Stomach (tissue), 9 donors: Measurements from ENCODE around the gene LCLAT1. TPM values are rescaled to one million over a fixed set of nuclear protein-coding genes. Genes with fewer than 3 reads are reported as not detected.

Experiments used
- DNase-seq, 2 donors: peaks; one replicate each; pipeline versions ENCODE4 v3.0.0 to v3.0.0-alpha.2; 2013 to 2019
- H3K27ac ChIP-seq, 5 donors: fragments of 200-600 bp in 4 of 5; sonication (generic) in 4 of 5; one replicate each; pipeline ENCODE4 v1.5.1; 2013 to 2019; ENCODE audit warnings: mild to moderate bottlenecking in 1 of 5, moderate library complexity in 1 of 5
- H3K27me3 ChIP-seq, 3 donors: fragments of 200-600 bp; sonication (generic); one replicate each; pipeline ENCODE4 v1.5.1; 2017 to 2019; ENCODE audit warnings: mixed run types in 1 of 3
- H3K36me3 ChIP-seq, 4 donors: fragments of 200-600 bp; sonication (generic); 1 replicate in 3 of 4; 2 replicates in 1 of 4; pipeline ENCODE4 v1.5.1; 2016 to 2019
- H3K4me1 ChIP-seq, 4 donors: fragments of 200-600 bp; sonication (generic); one replicate each; pipeline ENCODE4 v1.5.1; 2016 to 2019
- H3K4me3 ChIP-seq, 4 donors: fragments of 200-600 bp; sonication (generic) in 3 of 4; one replicate each; pipeline ENCODE4 v1.5.1; 2016 to 2019; ENCODE audit warnings: mild to moderate bottlenecking in 1 of 4
- H3K9me3 ChIP-seq, 4 donors: fragments of 200-600 bp; sonication (generic); one replicate each; pipeline ENCODE4 v1.5.1; 2016 to 2019
- EP300 ChIP-seq: sonication (generic); formaldehyde crosslinking; IDR thresholded peaks from one replicate; pipeline ENCODE4 v1.6.1; 2017; ENCODE audit warnings: antibody characterized with exemption
- POLR2A ChIP-seq, 4 donors: fragments of 450-650 bp; IDR thresholded peaks; one replicate each; pipeline ENCODE4 v1.6.1; 2016; ENCODE audit warnings: antibody characterized with exemption in 4 of 4, control low read depth in 2 of 4, mild to moderate bottlenecking in 1 of 4, moderate library complexity in 1 of 4
- POLR2AphosphoS5 ChIP-seq, 3 donors: sonication (generic); formaldehyde crosslinking; IDR thresholded peaks; one replicate each; pipeline ENCODE4 v1.6.1; 2016; ENCODE audit warnings: antibody characterized with exemption in 3 of 3
- WGBS, 5 donors: extraction: QIAGEN DNeasy Blood & Tissue Kit in 3 of 5; methylation state at CpG; one replicate each; pipeline versions ENCODE4 v1.1.5 to v1.1.7; 2013 to 2018; 5-methylcytosine and 5-hydroxymethylcytosine counted together
- intact Hi-C: fragments of 100-400 bp; cut with DNase I; formaldehyde crosslinking; loops from one replicate; pipeline ENCODE4 v1.15.1; 2023; ENCODE audit warnings: low total_unique reads
- polyA plus RNA-seq, 3 donors: library from polyadenylated mRNA; stranded (reverse); fragments of 200-250 nt; gene quantifications; one replicate each; pipeline ENCODE4 v1.2.3, GENCODE V29; 2013
- total RNA-seq, 5 donors: library from RNA; depleted of rRNA; stranded (reverse); fragments of >200 nt; gene quantifications; one replicate each; pipeline versions ENCODE4 v1.1.0 to v1.2.3, GENCODE V29; 2014 to 2016
- TF ChIP-seq, protein P1 (sequence below), 7 experiments: fragments of 450-650 bp in 4 of 7; fragments of 200-600 bp in 3 of 7; sonication (generic) in 3 of 7; IDR thresholded peaks; one replicate each; pipeline ENCODE4 v1.5.1; 2016 to 2019; ENCODE audit warnings: antibody characterized with exemption in 7 of 7, control low read depth in 2 of 7, mild to moderate bottlenecking in 1 of 7
- donor health status: healthy with polysubstance abuse.
- donor health status: Bipolar disorder and iron deficiency.
- donor health status: healthy.

Gene LCLAT1
- total and polyA plus RNA-seq, 8 donors: 0.76 to 51.3 (median 12.5) TPM

DNA sequence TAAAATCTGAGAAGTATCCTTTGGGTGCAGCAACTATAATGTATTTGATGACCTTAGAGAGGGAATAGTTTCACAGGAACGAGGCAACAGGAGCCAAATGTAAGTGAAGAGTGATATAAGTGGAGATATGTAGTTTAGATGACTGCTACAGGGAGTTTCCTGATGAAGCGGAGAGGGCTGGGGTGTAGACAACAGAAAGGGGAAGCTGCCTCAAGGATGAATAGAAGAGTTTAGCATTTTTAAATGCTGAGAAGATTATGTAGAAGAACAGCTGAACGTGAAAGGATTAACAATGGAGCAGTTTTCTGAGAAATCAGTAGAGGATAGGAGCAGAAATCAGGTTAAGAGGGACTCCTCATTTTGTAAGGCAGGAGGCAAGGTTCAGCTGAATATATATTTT lies 133.3 kb downstream of the LCLAT1 start:
- no peaks in the 10 kb centered on the region for H3K9me3 ChIP-seq

DNA sequence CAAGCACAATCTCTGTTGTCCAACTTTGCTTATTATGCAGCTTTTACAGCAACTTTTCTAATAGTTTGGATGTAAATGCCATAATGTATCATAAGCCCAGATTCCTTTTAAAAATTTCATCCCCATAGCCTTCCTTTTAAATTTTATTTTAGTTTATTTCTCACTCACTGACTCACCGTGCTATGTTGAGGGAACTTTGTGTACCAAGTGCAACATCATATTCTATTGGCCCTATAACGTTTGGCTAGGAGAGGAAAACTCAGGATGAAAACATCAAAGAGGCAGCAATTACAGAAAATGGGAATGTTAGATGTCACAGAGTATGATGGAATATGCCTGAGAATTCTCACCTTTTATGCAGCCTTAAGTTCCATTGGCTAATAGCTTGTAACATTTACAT lies 135.5 kb downstream of the LCLAT1 start:
- Histone ChIP-seq H3K27me3 (no peaks in the 10 kb centered on the region), H3K27ac (no peak overlapping the region), H3K4me1 (no peaks in the 10 kb centered on the region), H3K36me3 (no peaks in the 10 kb centered on the region), H3K4me3 (no peak overlapping the region), H3K9me3 (no peaks in the 10 kb centered on the region)
- DNase-seq: no peak
- WGBS, 5 donors: 75 to 82% (median 79%) methylated on average over 2 of the region's 2 CpGs
- intact Hi-C loops: no loop called here
- TF ChIP-seq, protein P1, sequence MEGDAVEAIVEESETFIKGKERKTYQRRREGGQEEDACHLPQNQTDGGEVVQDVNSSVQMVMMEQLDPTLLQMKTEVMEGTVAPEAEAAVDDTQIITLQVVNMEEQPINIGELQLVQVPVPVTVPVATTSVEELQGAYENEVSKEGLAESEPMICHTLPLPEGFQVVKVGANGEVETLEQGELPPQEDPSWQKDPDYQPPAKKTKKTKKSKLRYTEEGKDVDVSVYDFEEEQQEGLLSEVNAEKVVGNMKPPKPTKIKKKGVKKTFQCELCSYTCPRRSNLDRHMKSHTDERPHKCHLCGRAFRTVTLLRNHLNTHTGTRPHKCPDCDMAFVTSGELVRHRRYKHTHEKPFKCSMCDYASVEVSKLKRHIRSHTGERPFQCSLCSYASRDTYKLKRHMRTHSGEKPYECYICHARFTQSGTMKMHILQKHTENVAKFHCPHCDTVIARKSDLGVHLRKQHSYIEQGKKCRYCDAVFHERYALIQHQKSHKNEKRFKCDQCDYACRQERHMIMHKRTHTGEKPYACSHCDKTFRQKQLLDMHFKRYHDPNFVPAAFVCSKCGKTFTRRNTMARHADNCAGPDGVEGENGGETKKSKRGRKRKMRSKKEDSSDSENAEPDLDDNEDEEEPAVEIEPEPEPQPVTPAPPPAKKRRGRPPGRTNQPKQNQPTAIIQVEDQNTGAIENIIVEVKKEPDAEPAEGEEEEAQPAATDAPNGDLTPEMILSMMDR (IDR thresholded peaks at IDR 0.05): no peak
- TF ChIP-seq EP300 (no peak), POLR2AphosphoS5 (IDR thresholded peaks at IDR 0.05) (no peak)

More for the DNA sequence above, 133.3 kb downstream of the LCLAT1 start:
- Histone ChIP-seq H3K4me3 (no peak overlapping the region), H3K4me1 (no peaks in the 10 kb centered on the region), H3K27me3 (no peaks in the 10 kb centered on the region), H3K36me3 (no peaks in the 10 kb centered on the region), H3K27ac (no peak overlapping the region)
- WGBS, 5 donors: 74 to 86% (median 82%) methylated on average over 3 of the region's 3 CpGs
- DNase-seq: no peak
- TF ChIP-seq, protein P1 (IDR thresholded peaks at IDR 0.05): no peak
- TF ChIP-seq EP300 (no peak), POLR2A (IDR thresholded peaks at IDR 0.05) (no peak), POLR2AphosphoS5 (IDR thresholded peaks at IDR 0.05) (no peak)
- intact Hi-C loops: no loop called here

DNA sequence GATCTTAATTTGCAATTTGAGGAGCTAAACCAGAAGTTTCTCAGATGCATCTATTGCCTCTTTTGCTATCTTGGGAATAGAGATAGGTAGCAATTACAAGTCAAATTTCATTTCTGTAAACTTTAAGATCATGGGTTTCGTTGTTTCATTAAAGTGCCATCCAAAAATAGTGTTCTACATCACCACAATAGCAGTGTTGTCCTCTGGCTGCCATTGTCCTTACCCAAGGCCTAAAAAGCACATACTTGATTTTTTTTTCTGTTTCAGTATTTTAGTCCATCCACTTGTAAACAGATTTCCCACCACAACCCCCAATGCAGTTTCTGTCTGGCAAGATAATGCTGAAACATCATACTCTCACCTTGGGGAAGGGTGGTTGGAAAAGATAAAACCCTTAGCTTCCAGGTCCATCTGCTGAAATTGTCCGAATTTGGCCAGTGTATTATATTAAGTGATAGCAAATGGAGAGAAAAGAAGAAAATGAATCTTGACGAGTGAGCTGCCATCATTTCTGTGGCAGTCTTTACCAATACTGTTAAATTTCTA lies 136.2 kb downstream of the LCLAT1 start:
- no peak for DNase-seq
- H3K4me3 ChIP-seq: no peak overlapping the region
- WGBS, 5 donors: 92 to 96% (median 94%) methylated on average over 3 of the region's 3 CpGs
- no peaks in the 10 kb centered on the region for H3K9me3 ChIP-seq
- TF ChIP-seq EP300: no peak
- TF ChIP-seq POLR2AphosphoS5 (IDR thresholded peaks at IDR 0.05): no peak
- TF ChIP-seq, protein P1 (IDR thresholded peaks at IDR 0.05): no peak
- TF ChIP-seq POLR2A (IDR thresholded peaks at IDR 0.05): no peak
- no peaks in the 10 kb centered on the region for H3K27me3 ChIP-seq
- intact Hi-C loops: no loop called here
- H3K36me3 ChIP-seq: no peaks in the 10 kb centered on the region
- no peak overlapping the region for H3K27ac ChIP-seq
- no peaks in the 10 kb centered on the region for H3K4me1 ChIP-seq

DNA sequence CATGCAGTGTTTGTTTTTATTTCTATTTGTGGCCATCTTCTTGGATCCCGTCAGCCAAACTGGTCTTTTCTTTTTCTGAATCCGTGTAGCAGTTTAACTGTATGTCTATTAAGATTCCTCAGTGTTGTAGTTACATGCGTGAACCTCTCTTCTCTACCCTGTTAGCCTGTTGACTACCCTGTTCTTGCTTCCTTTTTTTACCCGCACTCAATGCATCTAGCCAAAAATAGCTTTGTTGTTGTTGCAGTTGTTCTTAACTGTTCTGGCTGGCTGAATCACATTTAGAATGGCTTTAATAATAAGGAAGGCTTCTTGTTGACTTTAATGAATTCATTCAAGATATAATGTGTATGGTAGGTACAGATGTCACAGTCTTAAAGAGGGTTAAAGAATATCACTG lies 137.1 kb downstream of the LCLAT1 start:
- WGBS, 5 donors: 77 to 83% (median 81%) methylated on average over 4 of the region's 4 CpGs
- Histone ChIP-seq H3K36me3 (no peaks in the 10 kb centered on the region), H3K4me1 (no peaks in the 10 kb centered on the region), H3K9me3 (no peaks in the 10 kb centered on the region), H3K4me3 (no peak overlapping the region), H3K27me3 (no peaks in the 10 kb centered on the region), H3K27ac (no peak overlapping the region)
- no peak for DNase-seq
- TF ChIP-seq POLR2AphosphoS5 (IDR thresholded peaks at IDR 0.05) (no peak), POLR2A (IDR thresholded peaks at IDR 0.05) (no peak), EP300 (no peak)
- TF ChIP-seq, protein P1 (IDR thresholded peaks at IDR 0.05): no peak
- intact Hi-C loops: no loop called here
